Stimulated activated naive CD4-positive, alpha-beta T cell (primary cell): Measurements from ENCODE around the gene PTPN2.

Experiments used
- DNase-seq, 6 experiments: peaks; one replicate each; lab custom pipeline; 2025; lab: John Stamatoyannopoulos, UW

PTPN2 gene

GRCh38 chr18:12745095-12745795 is 138.8 kb downstream of the PTPN2 start:
- DNase-seq, result no peak

GRCh38 chr18:12744103-12744502 is 139.9 kb downstream of the PTPN2 start:
- DNase-seq, result peak in 2 of 6 experiments; percentile 26 to 41

- DNase-seq, result no peak
Observed at GRCh38 chr18:12742453-12742852, 141.6 kb downstream of the PTPN2 start.
